Stimulated activated CD8-positive, alpha-beta memory T cell treated with anti-CD3 and anti-CD28 coated beads, Interleukin-12 subunit alpha, Interleukin-12 subunit beta, amount 100 ng/mL, for 24 hours (primary cell): ENCODE results near the gene NUCB1.
A peak's percentile ranks its signal among the peaks of the same experiment; 100 is the strongest.

ENCODE experiments used
- DNase-seq: peaks from one replicate; pipeline ENCODE4 v3.0.0-alpha.2; 2020; ENCODE audit errors: extremely low read depth

NUCB1 gene

GRCh38 chr19:48935864-48936263 lies 35.8 kb downstream of the NUCB1 start:
- no peak for DNase-seq

DNA sequence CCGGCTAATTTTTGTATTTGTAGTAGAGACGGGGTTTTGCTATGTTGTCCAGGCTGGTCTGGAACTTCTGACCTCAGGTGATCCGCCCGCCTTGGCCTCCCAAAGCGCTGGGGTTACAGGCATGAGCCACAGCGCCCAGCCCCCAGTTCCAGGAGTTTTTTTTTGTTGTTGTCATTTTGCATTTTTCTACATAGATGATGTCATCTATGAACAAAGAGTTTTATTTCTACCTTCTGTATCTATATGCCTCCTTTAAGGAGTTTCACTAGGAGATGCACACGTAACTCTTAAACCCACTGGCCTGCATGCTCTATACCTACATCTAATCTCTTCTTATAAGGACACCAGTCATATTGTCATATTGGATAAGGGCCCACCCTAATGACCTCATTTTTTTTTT lies 38.1 kb downstream of the NUCB1 start:
- no peak for DNase-seq

DNA sequence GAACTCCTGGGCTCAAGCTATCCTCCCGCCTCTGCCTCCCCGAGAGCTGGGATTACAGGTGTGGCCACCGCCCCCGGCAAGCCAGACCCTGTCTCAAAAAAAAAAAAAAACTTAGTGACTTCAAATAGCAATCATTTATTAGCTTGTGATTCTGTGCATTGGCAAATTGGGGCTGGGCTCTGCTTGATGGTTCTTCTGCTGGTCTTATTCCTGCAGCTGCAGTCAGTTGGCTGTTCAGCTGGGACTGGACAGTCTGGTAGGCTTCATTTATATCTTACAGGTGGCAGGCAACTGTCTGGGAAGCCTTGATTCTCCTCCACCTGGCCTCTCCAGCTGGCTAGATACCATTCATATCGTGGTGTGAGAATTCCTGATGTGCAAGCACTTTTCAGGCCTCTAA lies 40.8 kb downstream of the NUCB1 start:
- DNase-seq: no peak

DNA sequence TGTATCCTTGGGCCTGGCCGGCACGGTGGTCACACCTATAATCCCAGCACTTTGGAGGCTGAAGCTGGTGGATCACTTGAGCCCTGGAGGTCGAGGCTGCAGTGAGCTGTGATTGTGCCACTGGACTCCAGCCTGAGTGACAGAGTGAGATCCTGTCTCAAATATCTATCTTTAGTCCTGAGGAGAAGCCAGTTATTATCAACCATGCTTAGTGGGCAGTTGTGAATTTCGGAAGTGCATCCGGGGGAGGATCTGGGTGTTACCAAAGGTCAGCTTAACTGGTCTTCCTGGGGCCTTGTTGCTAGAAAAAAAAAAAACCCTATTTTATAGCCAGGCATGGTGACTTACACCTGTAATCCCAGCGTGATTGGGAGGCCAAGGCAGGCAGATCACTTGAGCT lies 43.0 kb downstream of the NUCB1 start:
- DNase-seq: no peak

GRCh38 chr19:48945415-48945814 lies 45.3 kb downstream of the NUCB1 start:
- no peak for DNase-seq

DNA sequence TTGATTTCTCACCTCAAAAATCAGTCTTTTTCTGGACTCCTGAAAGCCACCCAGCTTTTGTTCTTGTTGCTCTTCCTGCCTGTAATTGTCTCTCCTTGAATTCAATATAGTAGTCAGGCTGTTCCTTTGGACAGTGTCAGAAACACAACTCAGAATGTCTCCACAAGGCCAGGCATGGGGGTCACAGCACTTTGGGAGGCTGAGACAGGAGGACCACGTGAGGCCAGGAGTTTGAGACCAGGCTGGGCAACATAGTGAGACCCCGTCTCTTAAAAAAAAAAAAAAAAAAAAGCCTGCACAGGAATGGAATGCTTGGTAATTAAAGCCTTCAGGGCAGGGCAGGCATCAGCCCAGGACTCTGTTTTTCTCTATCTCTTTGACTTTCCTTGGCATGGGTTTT lies 45.7 kb downstream of the NUCB1 start:
- DNase-seq: no peak

DNA sequence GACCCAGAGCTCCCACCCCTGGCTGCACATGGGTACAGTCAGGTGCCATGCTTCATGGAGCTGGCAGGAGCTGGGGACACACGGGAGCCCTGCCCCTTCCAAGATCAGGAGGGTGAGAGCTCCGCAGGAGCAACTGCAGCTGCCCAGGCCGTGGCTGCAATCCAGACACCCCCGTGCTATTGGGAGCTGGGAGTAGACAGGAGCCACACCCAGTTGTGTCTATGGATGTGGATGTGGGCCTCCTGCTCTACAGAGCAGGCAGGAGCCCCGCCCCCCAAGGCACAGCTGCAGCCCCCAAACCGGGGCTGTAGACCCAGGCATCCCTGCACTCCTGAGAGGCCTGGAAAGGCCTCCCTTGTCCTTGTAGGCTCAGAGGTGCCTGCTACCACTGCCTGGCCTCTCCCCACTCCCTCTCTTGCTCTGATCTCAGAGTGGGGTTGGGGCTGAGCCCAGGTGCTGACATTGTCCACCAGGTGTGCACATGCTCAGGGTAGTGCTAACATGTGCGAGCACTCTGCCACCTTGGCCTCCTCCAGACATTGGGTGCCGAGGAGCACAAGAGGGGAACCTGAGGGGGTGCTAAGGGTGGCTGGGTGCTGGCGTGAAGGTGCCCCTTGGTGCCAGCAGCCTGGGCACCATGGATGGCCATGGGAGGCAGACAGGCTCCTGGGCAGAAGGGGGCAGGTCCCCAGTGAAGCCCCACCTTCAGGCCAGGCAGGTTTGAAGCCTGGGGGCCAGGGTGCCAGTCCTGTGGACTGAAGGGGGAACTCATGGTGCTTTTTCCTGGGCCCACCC lies 46.5 kb downstream of the NUCB1 start:
- no peak for DNase-seq

GRCh38 chr19:48947258-48947542 lies 47.1 kb downstream of the NUCB1 start:
- no peak for DNase-seq

GRCh38 chr19:48950159-48950558 lies 50.0 kb downstream of the NUCB1 start:
- no peak for DNase-seq

- DNase-seq: no peak
These were observed 50.9 kb downstream of the NUCB1 start for GRCh38 chr19:48950830-48951519.

GRCh38 chr19:48953141-48953540 lies 53.0 kb downstream of the NUCB1 start:
- no peak for DNase-seq

DNA sequence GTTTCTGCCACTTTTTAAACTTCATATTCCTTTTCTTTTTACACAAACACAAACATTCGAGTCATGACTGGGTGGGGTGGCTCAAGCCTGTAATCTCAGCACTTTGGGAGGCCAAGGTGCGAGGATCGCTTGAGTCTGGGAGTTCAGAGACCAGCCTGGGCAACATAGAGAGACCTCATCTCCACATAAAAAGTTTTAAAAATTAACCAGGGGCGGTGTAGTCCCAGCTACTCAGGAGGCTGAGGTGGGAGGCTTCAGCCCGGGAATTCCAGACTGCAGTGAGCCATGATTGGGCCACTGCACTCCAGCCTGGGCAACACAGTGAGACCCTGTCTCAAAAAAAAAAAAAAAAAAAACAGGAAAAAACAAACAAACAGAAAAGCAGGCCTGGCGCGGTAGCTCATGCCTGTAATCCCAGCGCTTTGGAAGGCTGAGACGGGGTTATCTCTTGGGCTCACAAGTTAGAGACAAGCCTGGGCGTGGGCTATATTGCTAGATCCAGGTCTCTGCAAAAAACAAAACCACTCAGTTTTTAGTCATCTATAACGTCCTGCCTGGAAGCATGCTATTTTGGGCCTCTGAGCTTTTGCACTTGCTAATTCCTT lies 54.0 kb downstream of the NUCB1 start:
- DNase-seq: no peak

- peak; percentile 90 for DNase-seq
These were observed 54.6 kb downstream of the NUCB1 start, which contains the start of gene BAX for GRCh38 chr19:48954595-48955307. TSS of gene BAX (plus strand) at chr19:48954875. CDS start at chr19:48954929, 54 bp downstream.

GRCh38 chr19:48955308-48955958 lies 55.3 kb downstream of the NUCB1 start:
- no peak for DNase-seq

DNA sequence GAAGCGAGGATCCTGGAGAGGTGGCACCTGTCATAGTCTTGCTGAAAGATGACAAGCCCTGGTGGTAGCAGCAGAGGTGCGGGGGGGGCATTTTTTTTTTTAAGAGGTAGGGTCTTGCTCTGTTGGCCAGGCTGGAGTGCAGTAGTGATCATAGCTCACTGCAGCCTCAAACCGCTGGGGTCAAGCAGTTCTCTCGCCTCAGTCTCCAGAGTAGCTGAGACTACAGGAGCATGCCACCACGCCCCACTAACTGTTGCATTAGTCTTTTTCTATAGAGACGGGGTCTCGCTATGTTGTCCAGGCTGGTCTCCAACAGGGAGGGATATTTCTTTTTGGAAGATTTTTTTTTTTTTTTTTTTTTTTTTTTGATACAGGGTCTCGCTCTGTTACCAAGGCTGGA lies 57.9 kb downstream of the NUCB1 start:
- no peak for DNase-seq

DNA sequence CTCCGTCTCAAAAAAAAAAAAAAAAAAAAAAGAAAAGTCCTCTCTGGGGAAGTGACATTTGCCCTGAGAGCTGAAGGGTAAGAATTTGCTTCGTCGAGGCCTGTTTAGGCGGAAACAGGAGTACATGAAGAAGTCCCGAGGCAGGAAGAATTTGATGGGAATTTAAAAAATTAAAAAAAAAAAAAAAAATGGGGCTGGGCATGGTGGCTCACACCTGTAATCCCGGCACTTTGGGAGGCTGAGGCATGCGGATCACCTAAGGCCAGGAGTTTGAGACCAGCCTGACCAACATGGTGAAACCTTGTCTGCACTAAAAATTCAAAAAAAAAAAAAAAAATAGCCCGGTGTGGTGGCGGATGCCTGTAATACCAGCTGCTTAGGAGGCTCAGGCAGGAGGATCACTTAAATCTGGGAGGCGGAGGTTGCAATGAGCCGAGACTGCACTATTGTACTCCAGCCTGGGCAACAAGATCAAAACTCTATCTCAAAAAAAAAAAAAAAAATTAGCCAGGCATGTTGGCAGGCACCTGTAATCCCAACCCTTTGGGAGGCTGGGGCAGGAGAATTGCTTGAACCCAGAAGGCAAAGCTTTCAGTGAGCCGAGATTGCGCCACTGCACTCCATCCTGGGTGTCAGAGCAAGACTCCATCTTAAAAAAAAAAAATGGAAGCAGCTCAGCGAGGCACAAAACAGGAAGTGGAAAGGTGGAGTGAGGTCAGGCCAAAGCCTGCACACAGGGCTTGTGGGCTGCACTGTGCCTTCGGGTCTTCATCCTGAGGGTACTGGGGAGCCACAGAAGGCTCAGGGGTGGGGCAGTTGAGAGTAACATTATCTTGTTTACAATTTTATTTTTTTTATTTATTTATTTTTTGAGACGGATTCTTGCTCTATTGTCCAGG lies 59.5 kb downstream of the NUCB1 start:
- DNase-seq: no peak

DNA sequence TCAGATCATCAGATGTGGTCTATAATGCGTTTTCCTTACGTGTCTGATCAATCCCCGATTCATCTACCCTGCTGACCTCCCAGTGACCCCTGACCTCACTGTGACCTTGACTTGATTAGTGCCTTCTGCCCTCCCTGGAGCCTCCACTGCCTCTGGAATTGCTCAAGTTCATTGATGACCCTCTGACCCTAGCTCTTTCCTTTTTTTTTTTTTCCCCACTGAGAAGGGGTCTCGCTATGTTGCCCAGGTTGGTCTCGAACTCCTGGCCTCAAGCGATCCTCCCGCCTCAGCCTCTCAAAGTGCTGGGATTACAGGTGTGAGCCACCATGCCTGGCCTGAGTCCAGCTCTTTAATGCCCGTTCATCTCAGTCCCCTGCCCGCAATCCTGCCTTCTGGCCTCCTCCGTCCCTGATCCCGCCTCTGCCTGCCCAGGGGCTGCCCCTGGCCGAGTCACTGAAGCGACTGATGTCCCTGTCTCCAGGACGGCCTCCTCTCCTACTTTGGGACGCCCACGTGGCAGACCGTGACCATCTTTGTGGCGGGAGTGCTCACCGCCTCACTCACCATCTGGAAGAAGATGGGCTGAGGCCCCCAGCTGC lies 61.0 kb downstream of the NUCB1 start:
- DNase-seq: no peak

- DNase-seq: no peak
These were observed 61.5 kb downstream of the NUCB1 start for GRCh38 chr19:48961673-48962028.

- no peak for DNase-seq
These were observed 62.1 kb downstream of the NUCB1 start for GRCh38 chr19:48962029-48962848.

DNA sequence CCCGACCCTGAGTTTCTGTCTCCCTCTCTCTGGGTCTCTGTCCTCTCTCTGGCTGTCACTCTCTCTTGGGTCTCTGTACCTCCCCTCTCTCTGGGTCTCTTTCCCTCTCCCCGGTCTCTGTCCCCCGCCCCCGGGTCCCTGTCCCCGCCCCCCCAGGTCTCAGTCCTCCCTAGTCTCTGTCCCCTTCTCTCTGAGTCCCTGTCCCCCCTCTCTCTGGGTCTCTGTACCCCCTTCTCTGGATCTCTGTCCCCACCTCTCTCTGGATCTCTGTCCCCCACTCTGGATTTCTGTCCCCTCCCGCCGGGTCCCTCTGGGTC lies 62.7 kb downstream of the NUCB1 start:
- no peak for DNase-seq
